AG09319 (cell line): Measurements from ENCODE around the gene RNF125.
A peak's percentile ranks its signal among the peaks of the same experiment; 100 is the strongest.
"Not testable (repeated sequence)": the region's sequence is repeated elsewhere in the genome, so short reads cannot be mapped to it uniquely, and the experiment has no call there.

ENCODE experiments used
- DNase-seq: peaks from one replicate; pipeline ENCODE4 v3.0.0-alpha.2; 2010; ENCODE audit warnings: low read depth; ENCODE audit errors: extremely low read depth
- CTCF ChIP-seq: IDR thresholded peaks from 2 replicates; pipeline ENCODE4 v1.5.1; 2011; ENCODE audit warnings: low read depth, mild to moderate bottlenecking, inconsistent platforms, low read length, moderate library complexity

The RNF125 gene

DNA sequence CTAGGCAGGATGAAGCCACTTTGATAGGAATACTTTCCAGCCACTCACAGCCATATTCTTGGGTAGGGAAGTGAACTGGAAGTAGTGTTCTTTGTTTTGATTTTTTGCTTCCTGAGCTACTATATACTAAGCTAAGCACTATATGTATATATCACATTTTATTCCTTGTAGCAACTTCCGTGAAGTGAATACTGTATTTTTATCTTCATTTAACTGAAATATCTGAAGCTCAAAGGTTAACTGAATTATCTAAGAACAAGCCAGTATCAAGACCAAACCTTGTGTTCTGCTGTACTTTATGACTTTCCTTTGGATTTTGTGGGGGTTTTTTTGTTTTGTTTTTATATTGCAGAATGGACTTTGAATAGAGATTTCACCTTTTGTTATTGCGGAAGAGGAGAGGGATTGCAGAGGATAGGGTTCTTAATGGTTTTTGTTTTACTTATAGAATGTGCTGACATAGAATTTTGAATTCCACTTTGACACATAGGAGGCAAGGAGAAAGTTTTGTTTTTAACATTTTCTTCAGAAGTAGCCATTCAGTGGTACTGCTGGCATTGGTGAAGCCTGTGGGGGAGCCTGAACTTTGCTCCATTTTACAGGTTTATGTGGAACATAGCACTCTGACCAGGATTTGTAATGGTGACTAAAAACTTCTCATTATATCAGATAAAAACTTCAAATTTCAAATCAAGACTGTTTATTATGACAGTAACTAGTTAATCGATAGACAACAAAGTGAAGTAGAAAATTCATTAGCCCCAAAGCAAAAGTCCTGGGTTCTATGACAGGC is 48.9 kb downstream of the RNF125 start:
- DNase-seq, result no peak
- no peak for TF ChIP-seq CTCF

GRCh38 chr18:32072321-32072720 is 53.7 kb downstream of the RNF125 start:
- TF ChIP-seq CTCF, result peak; percentile 9
- no peak for DNase-seq

- TF ChIP-seq CTCF, result no peak
These were observed 55.6 kb downstream of the RNF125 start for GRCh38 chr18:32074206-32074605.

DNA sequence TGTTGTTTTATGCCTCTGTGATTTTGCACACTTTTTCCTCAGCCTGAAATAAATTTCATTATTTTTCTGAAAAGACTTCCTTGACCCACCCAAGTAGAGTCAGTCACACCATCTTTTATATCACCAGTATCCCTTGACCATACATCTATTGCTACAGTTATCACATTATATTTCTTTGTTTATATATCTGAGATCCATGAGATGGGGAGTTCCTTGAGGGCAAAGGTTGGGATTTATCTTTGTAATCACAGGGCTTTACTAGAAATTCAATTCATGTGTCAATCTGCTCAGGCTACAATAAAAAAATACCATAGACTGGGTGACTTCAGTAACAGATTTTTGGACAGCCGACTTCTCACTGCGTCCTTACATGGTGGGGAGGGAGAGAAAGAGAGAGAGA is 60.2 kb downstream of the RNF125 start:
- no peak for DNase-seq
- no peak for TF ChIP-seq CTCF

More at GRCh38 chr18:32074206-32074605, 55.6 kb downstream of the RNF125 start:
- DNase-seq, result no peak

DNA sequence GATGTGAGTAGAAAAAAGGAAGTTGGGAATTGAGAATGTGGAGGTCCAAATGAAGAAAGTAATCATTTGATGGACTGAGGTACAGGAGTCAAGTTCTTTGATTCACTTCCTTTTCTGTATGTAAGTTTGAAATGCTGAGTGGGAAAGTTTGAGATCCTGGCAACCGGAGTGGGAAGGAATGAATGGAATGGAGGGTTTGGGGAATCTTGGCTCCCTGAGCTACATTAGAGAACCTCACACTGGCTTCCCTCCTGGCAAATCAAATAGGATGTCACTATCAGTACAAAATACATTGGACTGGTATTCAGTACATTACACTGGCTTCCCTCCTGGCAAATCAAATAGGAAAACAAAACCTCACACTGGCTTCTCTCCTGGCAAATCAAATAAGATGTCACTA is 63.3 kb downstream of the RNF125 start:
- no peak for TF ChIP-seq CTCF
- no peak for DNase-seq

DNA sequence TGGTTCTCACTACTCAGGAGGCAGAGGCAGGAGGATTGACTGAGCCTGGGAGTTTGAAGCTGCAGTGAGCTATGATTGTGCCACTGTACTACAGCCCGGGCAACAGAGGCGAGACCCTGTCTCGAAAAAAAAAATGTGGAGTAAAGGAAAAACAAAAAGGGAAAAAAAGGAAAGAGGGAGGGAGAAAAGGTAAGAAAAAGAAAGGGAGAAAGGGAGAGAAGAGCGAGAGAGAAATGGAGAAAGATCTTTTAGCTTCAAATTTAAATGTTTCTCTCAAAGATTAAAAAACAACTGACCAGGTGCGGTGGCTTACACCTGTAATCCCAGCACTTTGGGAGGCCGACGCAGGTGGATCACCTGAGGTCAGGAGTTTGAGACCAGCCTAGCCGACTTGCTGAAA is 65.2 kb downstream of the RNF125 start:
- TF ChIP-seq CTCF, result no peak
- no peak for DNase-seq

DNA sequence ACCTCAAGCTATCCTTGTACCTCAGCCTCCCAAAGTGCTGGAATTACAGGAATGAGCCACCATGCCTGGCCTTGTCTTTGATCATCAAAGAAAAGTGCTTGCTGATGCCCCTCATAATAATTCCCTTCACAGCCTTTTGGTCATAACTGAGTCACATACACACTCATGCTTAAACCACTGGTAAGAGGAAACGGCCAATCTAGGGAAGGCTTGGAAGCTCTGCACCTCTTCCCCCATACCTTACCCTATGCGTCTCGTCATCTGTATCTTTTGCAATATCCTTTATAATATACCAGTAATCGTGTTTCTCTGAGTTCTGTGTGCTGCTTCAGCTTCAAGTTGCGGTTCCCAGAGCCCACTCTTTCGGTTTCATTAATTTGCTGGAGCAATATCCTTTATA is 68.3 kb downstream of the RNF125 start:
- DNase-seq, result no peak
- TF ChIP-seq CTCF, result no peak

DNA sequence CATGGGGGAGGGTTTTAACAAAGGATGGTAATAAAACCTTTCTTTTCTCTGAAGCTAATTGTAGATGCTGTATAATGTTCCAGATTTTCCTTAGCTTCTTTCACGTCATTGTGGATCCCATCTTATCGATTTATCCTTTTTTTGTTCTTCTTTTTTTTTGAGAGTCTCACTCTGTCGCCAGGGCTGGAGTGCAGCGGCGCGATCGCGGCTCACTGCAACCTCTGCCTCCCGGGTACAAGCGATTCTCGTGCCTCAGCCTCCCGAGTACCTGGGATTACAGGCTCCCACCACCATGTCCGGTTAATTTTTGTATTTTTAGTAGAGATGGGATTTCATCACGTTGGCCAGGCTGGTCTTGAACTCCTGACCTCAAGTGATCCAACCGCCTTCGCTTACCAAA is 72.2 kb downstream of the RNF125 start:
- DNase-seq, result not testable (repeated sequence)
